HepG2 (cell line): ENCODE results near the gene TBX3. TPM values are rescaled to one million over a fixed set of nuclear protein-coding genes. Genes with fewer than 3 reads are reported as not detected.

Source experiments
- CEBPB ChIP-seq: IDR thresholded peaks from 2 replicates; pipeline ENCODE4 v1.6.1; 2011; ENCODE audit warnings: low read depth, low read length, improper control_type of control experiment, borderline replicate concordance
- HNRNPUL1 ChIP-seq: fragments of 200-400 bp; formaldehyde crosslinking; IDR thresholded peaks from 2 replicates; pipeline ENCODE4 v1.6.1; 2017; ENCODE audit warnings: low read depth, mild to moderate bottlenecking, low read length, moderate library complexity
- MTF2 ChIP-seq: sonication (generic); formaldehyde crosslinking; IDR thresholded peaks from 2 replicates; pipeline ENCODE4 v1.5.0; 2020; ENCODE audit warnings: missing genetic modification reagents, borderline replicate concordance
- SIX1 ChIP-seq: sonication (generic); formaldehyde crosslinking; IDR thresholded peaks from 2 replicates; pipeline ENCODE4 v1.4.0; 2020; ENCODE audit warnings: missing genetic modification reagents, borderline replicate concordance
- TMF1 ChIP-seq: sonication (generic); formaldehyde crosslinking; IDR thresholded peaks from 2 replicates; pipeline ENCODE4 v1.8.1; 2022; ENCODE audit warnings: low read depth, missing genetic modification reagents
- ZNF260 ChIP-seq: sonication (generic); formaldehyde crosslinking; IDR thresholded peaks from 2 replicates; pipeline ENCODE4 v1.4.0; 2020; ENCODE audit warnings: missing genetic modification reagents, low read depth, mild to moderate bottlenecking, borderline replicate concordance
- ZNF572 ChIP-seq: sonication (generic); formaldehyde crosslinking; IDR thresholded peaks from 2 replicates; pipeline ENCODE4 v1.5.1; 2020; ENCODE audit warnings: mild to moderate bottlenecking, missing genetic modification reagents
- polyA plus RNA-seq, 8 experiments: library from polyadenylated mRNA; depleted of rRNA in 3 of 8; stranded (reverse) in 7 of 8; unstranded in 1 of 8; fragments of >200 nt; fragmentation: Illumina TruSeq in 4 of 8; extraction: Trizol in 4 of 8; gene quantifications; 2 replicates each; pipeline versions ENCODE4 v1.2.1 to v1.2.3, GENCODE V29; 2011 to 2016; ENCODE audit warnings: low read depth in 4 of 8, missing spikeins in 1 of 8, mixed read lengths in 1 of 8; ENCODE audit not compliant: insufficient read depth in 1 of 8
- total RNA-seq, 5 experiments: library from RNA; depleted of rRNA; stranded (reverse); fragments of >200 nt; fragmentation: Illumina TruSeq; extraction: Trizol; gene quantifications; 2 replicates each; pipeline ENCODE4 v1.2.3, GENCODE V29; 2016; ENCODE audit warnings: low read depth in 1 of 5
- TF ChIP-seq, protein P1 (sequence below): sonication (generic); formaldehyde crosslinking; IDR thresholded peaks from 2 replicates; pipeline ENCODE4 v1.5.1; 2020; ENCODE audit warnings: missing genetic modification reagents, mild to moderate bottlenecking, borderline replicate concordance
- TF ChIP-seq, protein P2 (sequence below): sonication (generic); formaldehyde crosslinking; IDR thresholded peaks from 2 replicates; pipeline ENCODE4 v1.8.0; 2023; ENCODE audit warnings: mild to moderate bottlenecking, missing genetic modification reagents
- TF ChIP-seq, protein P3 (sequence below): sonication (generic); formaldehyde crosslinking; IDR thresholded peaks from 2 replicates; pipeline ENCODE4 v1.5.1; 2020; ENCODE audit warnings: mild to moderate bottlenecking, missing genetic modification reagents, borderline replicate concordance

The TBX3 gene
- total and polyA plus RNA-seq, 2 of the 13 experiments (the other 11 are each of a cell fraction or from before 2014, with no cell fraction given), result 27.1 to 42.4 TPM

DNA sequence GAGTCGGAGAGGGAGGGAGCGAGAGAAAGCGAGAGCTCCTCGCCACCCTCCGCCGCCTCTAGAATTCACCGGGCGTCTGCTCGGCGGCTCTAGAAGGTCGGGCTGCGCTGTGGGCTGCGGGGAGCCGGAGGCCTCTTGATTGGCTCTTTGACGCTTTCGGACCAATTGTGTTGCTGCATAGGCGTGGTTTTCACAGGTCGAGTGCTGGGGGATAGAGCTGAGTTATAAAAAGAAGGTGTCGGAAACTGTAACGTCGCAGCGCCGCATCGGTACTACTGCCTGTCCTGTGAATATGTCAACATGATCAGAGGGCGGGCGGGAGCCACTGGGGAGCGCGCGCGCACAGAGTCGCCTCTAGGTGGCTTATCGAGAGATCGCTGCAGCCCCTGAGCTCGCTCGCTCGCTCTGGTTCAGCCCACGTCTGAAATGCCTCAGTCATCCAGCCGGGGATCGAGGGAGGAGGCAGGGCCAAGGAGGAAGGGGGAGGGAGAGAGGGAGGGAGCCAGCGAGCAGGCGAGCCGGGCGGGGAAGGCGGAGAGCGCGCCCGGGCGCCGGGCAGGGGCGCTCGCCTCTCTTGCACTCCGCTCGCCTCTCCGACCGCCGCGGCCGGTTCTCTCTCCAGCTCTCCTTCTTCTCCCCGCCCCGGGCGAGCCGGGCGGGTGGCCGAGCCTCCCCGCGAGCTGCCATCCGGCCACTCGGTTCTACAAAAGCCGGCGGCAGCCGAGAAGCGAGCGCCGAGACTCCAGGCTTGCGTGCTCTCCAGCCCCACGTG lies at the start of gene TBX3 (continued):
- TF ChIP-seq, protein P1, sequence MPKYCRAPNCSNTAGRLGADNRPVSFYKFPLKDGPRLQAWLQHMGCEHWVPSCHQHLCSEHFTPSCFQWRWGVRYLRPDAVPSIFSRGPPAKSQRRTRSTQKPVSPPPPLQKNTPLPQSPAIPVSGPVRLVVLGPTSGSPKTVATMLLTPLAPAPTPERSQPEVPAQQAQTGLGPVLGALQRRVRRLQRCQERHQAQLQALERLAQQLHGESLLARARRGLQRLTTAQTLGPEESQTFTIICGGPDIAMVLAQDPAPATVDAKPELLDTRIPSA, result peak; percentile 49; the same call in 1 of the 2 replicates
- TF ChIP-seq HNRNPUL1 (no peak), MTF2 (CRISPR knock-in tag) (no peak; the same call in 1 of the 2 replicates), CEBPB (no peak), SIX1 (CRISPR knock-in tag) (no peak; the same call in 1 of the 2 replicates), ZNF572 (CRISPR knock-in tag) (no peak), ZNF260 (CRISPR knock-in tag) (no peak), TMF1 (CRISPR knock-in tag) (no peak)
- TF ChIP-seq, protein P2, sequence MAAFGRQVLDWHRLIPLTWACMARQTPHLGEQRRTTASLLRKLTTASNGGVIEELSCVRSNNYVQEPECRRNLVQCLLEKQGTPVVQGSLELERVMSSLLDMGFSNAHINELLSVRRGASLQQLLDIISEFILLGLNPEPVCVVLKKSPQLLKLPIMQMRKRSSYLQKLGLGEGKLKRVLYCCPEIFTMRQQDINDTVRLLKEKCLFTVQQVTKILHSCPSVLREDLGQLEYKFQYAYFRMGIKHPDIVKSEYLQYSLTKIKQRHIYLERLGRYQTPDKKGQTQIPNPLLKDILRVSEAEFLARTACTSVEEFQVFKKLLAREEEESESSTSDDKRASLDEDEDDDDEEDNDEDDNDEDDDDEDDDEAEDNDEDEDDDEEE (CRISPR knock-in tag), result no peak
- TF ChIP-seq, protein P3, sequence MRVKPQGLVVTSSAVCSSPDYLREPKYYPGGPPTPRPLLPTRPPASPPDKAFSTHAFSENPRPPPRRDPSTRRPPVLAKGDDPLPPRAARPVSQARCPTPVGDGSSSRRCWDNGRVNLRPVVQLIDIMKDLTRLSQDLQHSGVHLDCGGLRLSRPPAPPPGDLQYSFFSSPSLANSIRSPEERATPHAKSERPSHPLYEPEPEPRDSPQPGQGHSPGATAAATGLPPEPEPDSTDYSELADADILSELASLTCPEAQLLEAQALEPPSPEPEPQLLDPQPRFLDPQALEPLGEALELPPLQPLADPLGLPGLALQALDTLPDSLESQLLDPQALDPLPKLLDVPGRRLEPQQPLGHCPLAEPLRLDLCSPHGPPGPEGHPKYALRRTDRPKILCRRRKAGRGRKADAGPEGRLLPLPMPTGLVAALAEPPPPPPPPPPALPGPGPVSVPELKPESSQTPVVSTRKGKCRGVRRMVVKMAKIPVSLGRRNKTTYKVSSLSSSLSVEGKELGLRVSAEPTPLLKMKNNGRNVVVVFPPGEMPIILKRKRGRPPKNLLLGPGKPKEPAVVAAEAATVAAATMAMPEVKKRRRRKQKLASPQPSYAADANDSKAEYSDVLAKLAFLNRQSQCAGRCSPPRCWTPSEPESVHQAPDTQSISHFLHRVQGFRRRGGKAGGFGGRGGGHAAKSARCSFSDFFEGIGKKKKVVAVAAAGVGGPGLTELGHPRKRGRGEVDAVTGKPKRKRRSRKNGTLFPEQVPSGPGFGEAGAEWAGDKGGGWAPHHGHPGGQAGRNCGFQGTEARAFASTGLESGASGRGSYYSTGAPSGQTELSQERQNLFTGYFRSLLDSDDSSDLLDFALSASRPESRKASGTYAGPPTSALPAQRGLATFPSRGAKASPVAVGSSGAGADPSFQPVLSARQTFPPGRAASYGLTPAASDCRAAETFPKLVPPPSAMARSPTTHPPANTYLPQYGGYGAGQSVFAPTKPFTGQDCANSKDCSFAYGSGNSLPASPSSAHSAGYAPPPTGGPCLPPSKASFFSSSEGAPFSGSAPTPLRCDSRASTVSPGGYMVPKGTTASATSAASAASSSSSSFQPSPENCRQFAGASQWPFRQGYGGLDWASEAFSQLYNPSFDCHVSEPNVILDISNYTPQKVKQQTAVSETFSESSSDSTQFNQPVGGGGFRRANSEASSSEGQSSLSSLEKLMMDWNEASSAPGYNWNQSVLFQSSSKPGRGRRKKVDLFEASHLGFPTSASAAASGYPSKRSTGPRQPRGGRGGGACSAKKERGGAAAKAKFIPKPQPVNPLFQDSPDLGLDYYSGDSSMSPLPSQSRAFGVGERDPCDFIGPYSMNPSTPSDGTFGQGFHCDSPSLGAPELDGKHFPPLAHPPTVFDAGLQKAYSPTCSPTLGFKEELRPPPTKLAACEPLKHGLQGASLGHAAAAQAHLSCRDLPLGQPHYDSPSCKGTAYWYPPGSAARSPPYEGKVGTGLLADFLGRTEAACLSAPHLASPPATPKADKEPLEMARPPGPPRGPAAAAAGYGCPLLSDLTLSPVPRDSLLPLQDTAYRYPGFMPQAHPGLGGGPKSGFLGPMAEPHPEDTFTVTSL (CRISPR knock-in tag), result peak; percentile 34; the same call in 1 of the 2 replicates
